Activated naive CD8-positive, alpha-beta T cell treated with anti-CD3 and anti-CD28 coated beads, Interleukin-2, amount 10 ng/mL, durations not matched to agents 7 days and 5 days (primary cell): ENCODE measurements around the gene BRPF3. TPM values are rescaled to one million over a fixed set of nuclear protein-coding genes. Genes with fewer than 3 reads are reported as not detected.

Experiments used
- ATAC-seq: fragments of 150-1000 bp; cut with Tn5 transposase; one replicate; pipeline ENCODE4 v1.10.0; 2021; ENCODE audit warnings: low read depth, moderate library complexity
- POLR2A ChIA-PET: fragments of 350-600 bp; sonication (Branson Sonifier 250); formaldehyde crosslinking; loops from one replicate; lab custom pipeline; 2021; ENCODE audit warnings: antibody characterized with exemption; lab: Charles Lee
- DNase-seq: peaks from one replicate; pipeline ENCODE4 v3.0.0; 2021
- H3K27ac Mint-ChIP-seq: one replicate; pipeline ENCODE4 v1.8.0; 2022; ENCODE audit warnings: mild to moderate bottlenecking, mixed read lengths
- H3K27me3 Mint-ChIP-seq: one replicate; pipeline ENCODE4 v1.8.0; 2022; ENCODE audit warnings: mild to moderate bottlenecking, moderate library complexity, mixed read lengths
- H3K36me3 Mint-ChIP-seq: one replicate; pipeline ENCODE4 v1.8.0; 2021; ENCODE audit warnings: mild to moderate bottlenecking, mixed read lengths
- H3K4me1 Mint-ChIP-seq: one replicate; pipeline ENCODE4 v1.8.0; 2021; ENCODE audit warnings: mixed read lengths
- H3K4me3 Mint-ChIP-seq: one replicate; pipeline ENCODE4 v1.8.0; 2022; ENCODE audit warnings: mild to moderate bottlenecking, moderate library complexity, mixed read lengths
- H3K9me3 Mint-ChIP-seq: one replicate; pipeline ENCODE4 v1.8.0; 2021; ENCODE audit warnings: mixed read lengths
- total RNA-seq, 2 experiments: library from RNA; stranded (reverse); gene quantifications; one replicate each; pipeline ENCODE4 v1.2.3, GENCODE V29; 2021

BRPF3 gene
- total RNA-seq, 2 experiments from 2014 or later: 23.7 to 25.4 TPM

DNA sequence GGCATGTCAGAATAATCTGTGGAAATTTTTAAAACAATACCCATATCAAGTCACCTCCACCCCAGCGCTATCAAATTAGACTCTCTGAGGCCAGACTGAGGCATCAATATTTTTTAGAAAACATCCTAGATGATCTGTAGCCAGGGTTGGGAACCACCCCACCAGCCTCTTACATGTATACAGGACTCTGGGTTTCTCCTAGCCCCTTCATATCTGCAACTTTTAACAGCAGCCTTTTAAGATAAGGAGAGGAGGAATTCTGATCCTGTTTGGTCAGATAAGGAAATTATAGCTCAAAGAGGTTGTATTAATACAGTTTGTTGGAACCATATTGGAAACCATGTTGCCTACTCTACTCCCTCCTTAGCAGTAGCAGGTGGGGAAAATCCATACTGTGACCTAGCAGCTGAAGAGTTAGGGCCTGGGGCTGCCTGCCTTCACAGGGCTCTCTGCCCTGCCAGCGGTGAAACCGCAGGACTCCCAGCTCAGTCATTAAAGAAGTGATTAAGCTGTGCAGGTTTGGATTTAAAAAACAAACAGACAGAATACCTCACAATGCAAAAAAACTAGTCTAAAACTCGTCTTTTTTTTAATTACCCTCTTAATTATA lies 30.0 kb downstream of the BRPF3 start:
- Mint-ChIP-seq H3K4me3 (no peak overlapping the region), H3K27me3 (no peaks in the 10 kb centered on the region), H3K4me1 (peaks cover 7% of the 10 kb centered on the region), H3K36me3 (peaks cover 16% of the 10 kb centered on the region), H3K27ac (no peak overlapping the region), H3K9me3 (no peaks in the 10 kb centered on the region)
- POLR2A ChIA-PET: no interaction called here
- no peak for ATAC-seq
- DNase-seq: no peak

DNA sequence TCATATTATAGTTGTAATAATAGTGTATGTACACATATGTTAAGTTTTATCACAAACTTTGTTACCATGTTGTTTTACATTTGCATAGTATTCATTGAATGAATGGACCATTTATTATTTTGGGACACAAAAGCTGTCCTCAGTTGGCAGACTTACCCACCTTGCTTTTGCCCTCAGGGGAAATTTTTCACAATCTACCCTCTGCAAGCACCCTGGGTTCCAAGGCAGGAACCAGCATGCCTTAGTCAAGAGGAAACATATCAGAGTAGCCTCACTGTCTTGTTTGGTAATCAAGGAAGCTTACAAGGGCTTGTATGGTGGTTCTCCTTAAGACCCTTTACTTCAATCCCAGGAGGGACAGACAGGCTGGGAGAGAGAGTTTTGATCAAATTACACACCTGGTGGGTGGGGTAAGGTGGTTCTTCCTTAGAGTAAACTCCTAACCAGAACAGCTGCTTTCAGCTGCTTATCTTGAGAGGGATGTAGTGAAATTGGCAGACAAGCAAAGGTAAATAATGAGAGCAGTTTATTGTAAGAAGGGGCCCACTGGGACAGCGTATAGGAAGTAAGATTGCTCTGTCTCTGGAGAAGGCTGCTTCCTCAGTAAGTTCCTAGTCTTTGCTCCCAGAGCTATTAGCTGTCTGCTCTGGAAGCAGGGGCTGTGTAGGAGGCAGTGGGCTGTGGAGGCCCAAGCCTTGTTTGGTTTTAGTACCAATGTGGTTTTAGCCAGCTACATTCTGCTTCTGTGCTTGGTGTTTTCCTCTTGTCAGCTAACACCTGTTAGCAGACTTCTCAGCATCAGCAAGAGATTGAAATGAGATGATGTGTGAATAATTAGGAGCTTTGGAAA lies 31.1 kb downstream of the BRPF3 start:
- H3K4me3 Mint-ChIP-seq: no peak overlapping the region
- POLR2A ChIA-PET: no interaction called here
- H3K4me1 Mint-ChIP-seq: peaks cover 9% of the 10 kb centered on the region
- ATAC-seq (no peak), DNase-seq (no peak)
- H3K9me3 Mint-ChIP-seq: no peaks in the 10 kb centered on the region
- H3K27ac Mint-ChIP-seq: no peak overlapping the region
- H3K36me3 Mint-ChIP-seq: peaks cover 13% of the 10 kb centered on the region
- no peaks in the 10 kb centered on the region for H3K27me3 Mint-ChIP-seq

DNA sequence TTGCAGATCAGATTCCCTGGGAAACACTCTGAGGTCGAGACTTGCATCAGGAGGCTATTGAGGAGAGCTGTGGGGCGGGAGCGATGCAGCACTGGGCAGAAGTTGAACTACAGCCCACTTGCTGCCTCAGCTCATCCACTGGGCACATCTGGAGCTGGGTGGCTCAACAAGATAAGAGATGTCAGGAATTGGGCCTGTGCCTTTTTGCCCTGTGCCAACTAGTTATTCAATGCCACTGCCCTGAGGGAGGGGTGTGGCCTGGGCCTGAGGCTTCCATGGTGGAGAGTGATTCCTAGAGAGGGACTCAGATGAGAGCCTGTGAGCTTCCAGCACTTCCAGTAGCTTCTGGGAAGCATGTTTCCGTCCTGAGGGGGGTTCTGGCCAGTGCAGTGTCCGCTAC lies 32.7 kb downstream of the BRPF3 start:
- peaks cover 8% of the 10 kb centered on the region for H3K36me3 Mint-ChIP-seq
- peaks cover 9% of the 10 kb centered on the region for H3K4me1 Mint-ChIP-seq
- no peaks in the 10 kb centered on the region for H3K9me3 Mint-ChIP-seq
- POLR2A ChIA-PET: no interaction called here
- no peak overlapping the region for H3K27ac Mint-ChIP-seq
- no peak for ATAC-seq
- no peaks in the 10 kb centered on the region for H3K27me3 Mint-ChIP-seq
- no peak overlapping the region for H3K4me3 Mint-ChIP-seq
- no peak for DNase-seq

DNA sequence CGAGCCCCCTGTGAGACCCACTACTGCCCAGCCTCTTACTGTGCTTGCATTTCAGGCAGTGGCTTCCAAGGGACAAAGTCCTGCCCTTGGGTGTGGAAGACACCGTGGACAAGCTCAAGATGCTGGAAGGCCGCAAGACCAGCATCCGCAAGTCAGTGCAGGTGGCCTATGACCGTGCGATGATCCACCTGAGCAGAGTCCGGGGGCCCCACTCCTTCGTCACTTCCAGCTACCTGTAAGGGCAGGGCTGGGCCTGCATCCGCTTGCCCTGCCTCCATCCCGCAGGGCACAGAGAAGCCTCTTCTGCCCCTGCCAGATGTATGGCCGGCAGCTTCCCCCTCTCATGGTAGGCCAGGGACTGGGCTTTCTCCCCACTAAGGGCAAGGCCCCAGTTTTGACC lies 33.8 kb downstream of the BRPF3 start:
- peaks cover 5% of the 10 kb centered on the region for H3K36me3 Mint-ChIP-seq
- no peaks in the 10 kb centered on the region for H3K27me3 Mint-ChIP-seq

DNA sequence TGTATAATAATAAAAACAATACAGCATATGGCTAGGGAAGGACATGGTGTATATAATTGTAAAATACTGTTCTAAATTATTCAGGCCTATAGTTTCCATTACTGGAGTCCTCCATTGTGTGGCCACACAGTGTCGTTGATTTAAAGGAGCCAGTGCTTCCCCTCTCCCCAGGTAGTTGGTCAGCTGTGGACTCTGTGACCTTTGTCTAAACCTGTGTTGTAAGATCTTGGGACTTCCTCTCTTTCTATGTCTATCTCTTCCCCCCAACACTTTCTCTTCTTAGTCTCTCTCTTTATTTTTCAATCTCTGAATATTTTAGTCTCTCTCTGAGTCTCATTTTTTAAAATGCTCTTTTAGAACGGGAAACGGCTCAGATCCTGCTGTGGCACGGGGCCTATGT lies 35.6 kb downstream of the BRPF3 start:
- DNase-seq: no peak
- H3K36me3 Mint-ChIP-seq: peaks cover 3% of the 10 kb centered on the region
- H3K9me3 Mint-ChIP-seq: no peaks in the 10 kb centered on the region
- H3K27me3 Mint-ChIP-seq: no peaks in the 10 kb centered on the region
- ATAC-seq: no peak
- POLR2A ChIA-PET: no interaction called here
- no peak overlapping the region for H3K27ac Mint-ChIP-seq
- peaks cover 19% of the 10 kb centered on the region for H3K4me1 Mint-ChIP-seq
- no peak overlapping the region for H3K4me3 Mint-ChIP-seq

More for the DNA sequence above, 33.8 kb downstream of the BRPF3 start:
- Mint-ChIP-seq H3K27ac (peak overlapping the region; percentile 57), H3K4me3 (no peak overlapping the region), H3K4me1 (peaks cover 17% of the 10 kb centered on the region), H3K9me3 (no peaks in the 10 kb centered on the region)
- POLR2A ChIA-PET: no interaction called here
- ATAC-seq (no peak), DNase-seq (no peak)

DNA sequence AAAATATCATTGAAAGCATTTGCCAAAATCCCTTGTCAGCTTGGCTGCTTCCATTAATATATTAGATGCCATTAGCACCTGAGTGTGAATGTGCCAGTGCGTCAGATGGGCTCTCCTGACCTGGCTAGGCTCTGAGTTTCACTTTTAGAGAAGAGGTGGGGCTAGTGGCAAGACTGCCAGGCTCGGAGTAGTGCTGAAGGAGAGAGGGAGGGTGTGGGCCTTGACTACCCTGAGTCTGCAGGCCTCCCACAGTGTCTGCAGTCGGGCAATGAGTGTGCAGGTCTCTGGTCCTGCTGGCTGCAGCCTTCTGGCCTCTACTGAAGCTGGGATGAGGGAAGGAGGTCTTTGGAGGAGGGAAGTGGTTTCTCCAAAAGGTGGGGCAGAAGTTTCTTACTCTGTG lies 38.8 kb downstream of the BRPF3 start:
- Mint-ChIP-seq H3K9me3 (no peaks in the 10 kb centered on the region), H3K4me1 (peaks cover 12% of the 10 kb centered on the region), H3K36me3 (peaks cover 3% of the 10 kb centered on the region), H3K27me3 (no peaks in the 10 kb centered on the region), H3K4me3 (no peak overlapping the region), H3K27ac (peak overlapping the region; percentile 14)
- POLR2A ChIA-PET: no interaction called here
- ATAC-seq (peak; percentile 42), DNase-seq (no peak)

DNA sequence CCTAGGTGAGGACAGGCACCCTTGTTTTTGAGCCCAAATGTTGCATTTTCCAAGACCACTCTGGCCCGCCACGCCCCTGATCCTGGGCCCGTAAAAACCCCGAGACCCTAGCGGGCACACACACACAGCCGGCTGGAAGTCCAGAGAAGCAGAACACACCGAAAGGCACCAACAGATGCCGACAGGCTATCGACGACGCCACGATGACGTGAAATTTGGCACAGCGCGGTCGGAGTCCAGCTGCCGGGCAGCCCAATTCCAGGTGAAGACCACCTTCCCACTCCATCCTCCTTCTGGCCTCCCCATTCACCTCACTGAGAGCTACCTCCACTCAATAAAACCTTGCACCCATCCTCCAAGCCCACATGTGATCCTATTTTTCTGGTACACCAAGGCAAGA lies 39.3 kb downstream of the BRPF3 start:
- Mint-ChIP-seq H3K9me3 (no peaks in the 10 kb centered on the region), H3K27me3 (no peaks in the 10 kb centered on the region), H3K27ac (no peak overlapping the region), H3K36me3 (peaks cover 2% of the 10 kb centered on the region), H3K4me1 (peaks cover 12% of the 10 kb centered on the region), H3K4me3 (no peak overlapping the region)
- no peak for DNase-seq
- POLR2A ChIA-PET: no interaction called here
- no peak for ATAC-seq

DNA sequence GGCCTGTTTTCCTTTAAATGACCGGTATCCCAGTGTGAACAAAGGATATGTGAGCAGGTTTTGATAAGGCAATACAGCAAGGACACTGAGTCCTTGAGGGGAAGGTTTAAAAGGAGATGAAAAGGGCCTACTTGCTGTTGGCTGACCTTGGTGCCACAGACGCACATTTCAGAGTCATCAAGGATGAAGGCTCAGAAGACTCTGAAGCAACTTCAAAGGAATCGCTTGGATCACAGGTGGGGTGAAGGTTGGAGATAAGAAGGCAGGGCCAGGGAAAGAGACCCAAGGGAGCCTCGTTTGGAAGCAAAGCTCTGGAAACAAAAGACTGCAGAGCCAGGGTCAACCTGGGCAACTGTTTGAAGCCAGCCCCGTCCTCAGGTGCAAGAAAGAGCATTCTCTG lies 43.2 kb downstream of the BRPF3 start:
- no peaks in the 10 kb centered on the region for H3K9me3 Mint-ChIP-seq
- H3K4me1 Mint-ChIP-seq: peaks cover 17% of the 10 kb centered on the region
- ATAC-seq (no peak), DNase-seq (no peak)
- no peak overlapping the region for H3K27ac Mint-ChIP-seq
- H3K4me3 Mint-ChIP-seq: no peak overlapping the region
- POLR2A ChIA-PET: no interaction called here
- no peaks in the 10 kb centered on the region for H3K36me3 Mint-ChIP-seq
- peaks cover 5% of the 10 kb centered on the region for H3K27me3 Mint-ChIP-seq

DNA sequence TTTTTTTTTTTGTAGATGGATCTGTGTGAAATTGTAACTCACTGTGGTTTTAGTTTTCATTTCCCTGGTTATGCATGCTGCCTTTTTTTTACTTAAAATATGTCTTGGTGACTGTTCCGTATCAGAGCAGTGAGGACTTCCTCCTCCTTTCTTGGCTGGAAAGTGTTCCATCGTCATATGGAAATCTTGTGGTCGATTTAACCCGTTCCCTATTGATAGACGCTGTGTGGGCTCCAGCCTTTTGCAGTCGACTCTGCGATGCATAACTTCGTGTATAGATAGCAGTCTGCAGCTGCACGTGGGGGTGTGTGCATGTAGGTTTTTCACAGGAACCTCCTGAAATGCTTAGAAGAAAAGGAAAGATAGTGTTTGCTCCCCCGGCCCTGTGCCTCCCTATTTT lies 45.2 kb downstream of the BRPF3 start:
- H3K4me1 Mint-ChIP-seq: peaks cover 13% of the 10 kb centered on the region
- no peaks in the 10 kb centered on the region for H3K9me3 Mint-ChIP-seq
- no peak for ATAC-seq
- H3K4me3 Mint-ChIP-seq: peak overlapping the region; percentile 41
- DNase-seq: no peak
- H3K27ac Mint-ChIP-seq: no peak overlapping the region
- POLR2A ChIA-PET: no interaction called here
- no peaks in the 10 kb centered on the region for H3K36me3 Mint-ChIP-seq
- H3K27me3 Mint-ChIP-seq: peaks cover 5% of the 10 kb centered on the region

DNA sequence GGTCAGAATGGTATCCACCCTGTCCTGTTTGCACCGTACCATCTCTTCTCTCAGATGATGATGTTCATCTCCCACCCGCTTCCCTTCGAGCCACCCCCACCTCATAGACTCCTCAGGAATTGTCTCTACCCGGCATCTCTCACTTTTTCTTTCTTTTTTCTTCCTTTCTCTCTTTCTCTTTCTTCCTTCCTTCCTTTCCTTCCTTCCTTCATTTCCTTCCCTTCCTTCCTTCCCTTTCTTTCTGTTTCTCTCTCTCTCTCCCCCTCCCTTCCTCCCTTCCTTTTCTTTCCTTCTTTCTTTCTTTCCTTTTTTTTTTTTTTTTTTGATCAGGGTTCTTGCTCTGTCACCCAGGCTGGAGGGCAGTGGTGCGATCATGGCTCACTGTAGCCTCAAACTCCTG lies 45.6 kb downstream of the BRPF3 start:
- Mint-ChIP-seq H3K36me3 (no peaks in the 10 kb centered on the region), H3K4me3 (peak overlapping the region; percentile 41)
- POLR2A ChIA-PET: no interaction called here

DNA sequence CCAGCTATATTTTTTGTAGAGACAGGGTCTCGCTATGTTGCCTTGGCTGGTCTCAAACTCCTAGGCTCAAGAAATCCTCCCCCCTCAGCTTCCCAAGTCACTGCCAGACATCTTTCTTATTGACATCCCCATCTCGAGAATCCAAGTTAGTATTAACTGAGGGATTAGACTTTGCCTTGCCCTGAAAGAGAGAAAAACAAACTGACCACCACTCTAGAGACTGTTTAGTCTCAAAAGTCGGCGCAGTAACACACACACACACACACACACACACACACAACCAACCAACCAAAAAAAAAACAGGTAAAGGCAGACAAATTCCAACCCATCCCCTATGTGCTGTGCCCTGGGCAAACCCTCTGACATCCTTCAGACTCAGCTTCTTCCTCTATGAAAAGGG lies 46.1 kb downstream of the BRPF3 start:
- DNase-seq (no peak), ATAC-seq (no peak)
- peaks cover 13% of the 10 kb centered on the region for H3K4me1 Mint-ChIP-seq
- H3K4me3 Mint-ChIP-seq: no peak overlapping the region
- no peak overlapping the region for H3K27ac Mint-ChIP-seq
- H3K9me3 Mint-ChIP-seq: no peaks in the 10 kb centered on the region
- POLR2A ChIA-PET: interaction anchor here (0.8 kb wide), 1 partner anchor 11 kb away, joined by 4 read pairs; no protein-coding TSS in a partner anchor
- H3K27me3 Mint-ChIP-seq: peaks cover 10% of the 10 kb centered on the region
- no peaks in the 10 kb centered on the region for H3K36me3 Mint-ChIP-seq

More for the DNA sequence above, 45.6 kb downstream of the BRPF3 start:
- Mint-ChIP-seq H3K27me3 (peaks cover 7% of the 10 kb centered on the region), H3K4me1 (peaks cover 13% of the 10 kb centered on the region), H3K9me3 (no peaks in the 10 kb centered on the region), H3K27ac (no peak overlapping the region)
- no peak for DNase-seq
- ATAC-seq: no peak

DNA sequence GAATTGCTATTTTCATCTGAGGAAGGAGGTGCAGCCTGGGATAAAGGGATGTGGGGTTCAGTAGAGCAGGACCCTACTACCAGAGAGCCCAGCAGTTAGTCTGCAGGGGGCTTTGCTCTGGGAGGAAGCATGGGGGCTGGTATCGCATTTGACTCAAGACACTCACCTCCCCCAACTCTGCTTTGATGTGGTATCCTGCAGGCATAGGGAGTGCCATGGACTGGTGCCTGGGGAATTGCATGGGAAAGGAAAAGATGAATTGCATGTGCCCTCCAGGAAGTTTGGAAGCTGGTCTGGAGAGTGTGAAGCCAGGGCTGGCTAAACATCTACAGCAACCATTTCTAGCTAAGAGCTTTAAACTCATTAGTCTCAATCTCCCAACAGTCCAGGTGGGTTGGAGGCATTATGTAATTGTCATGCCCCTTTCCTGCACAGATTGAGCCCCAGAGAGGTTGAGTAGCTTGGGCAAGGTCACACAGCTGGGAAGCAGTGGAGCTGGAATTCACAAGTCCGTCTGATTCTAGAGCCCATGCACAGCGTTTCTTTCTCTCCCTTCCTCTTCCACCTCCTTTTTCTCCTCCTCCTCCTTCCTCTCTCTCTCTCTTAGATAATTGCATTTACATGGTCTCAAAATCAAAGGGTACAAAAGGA lies 47.1 kb downstream of the BRPF3 start:
- H3K4me3 Mint-ChIP-seq: no peak overlapping the region
- no peak overlapping the region for H3K27ac Mint-ChIP-seq
- peaks cover 13% of the 10 kb centered on the region for H3K4me1 Mint-ChIP-seq
- DNase-seq: no peak
- H3K9me3 Mint-ChIP-seq: no peaks in the 10 kb centered on the region
- POLR2A ChIA-PET: interaction anchor here (0.8 kb wide), 1 partner anchor 10 kb away, joined by 4 read pairs; no protein-coding TSS in a partner anchor
- no peaks in the 10 kb centered on the region for H3K36me3 Mint-ChIP-seq
- H3K27me3 Mint-ChIP-seq: peaks cover 10% of the 10 kb centered on the region
- no peak for ATAC-seq

DNA sequence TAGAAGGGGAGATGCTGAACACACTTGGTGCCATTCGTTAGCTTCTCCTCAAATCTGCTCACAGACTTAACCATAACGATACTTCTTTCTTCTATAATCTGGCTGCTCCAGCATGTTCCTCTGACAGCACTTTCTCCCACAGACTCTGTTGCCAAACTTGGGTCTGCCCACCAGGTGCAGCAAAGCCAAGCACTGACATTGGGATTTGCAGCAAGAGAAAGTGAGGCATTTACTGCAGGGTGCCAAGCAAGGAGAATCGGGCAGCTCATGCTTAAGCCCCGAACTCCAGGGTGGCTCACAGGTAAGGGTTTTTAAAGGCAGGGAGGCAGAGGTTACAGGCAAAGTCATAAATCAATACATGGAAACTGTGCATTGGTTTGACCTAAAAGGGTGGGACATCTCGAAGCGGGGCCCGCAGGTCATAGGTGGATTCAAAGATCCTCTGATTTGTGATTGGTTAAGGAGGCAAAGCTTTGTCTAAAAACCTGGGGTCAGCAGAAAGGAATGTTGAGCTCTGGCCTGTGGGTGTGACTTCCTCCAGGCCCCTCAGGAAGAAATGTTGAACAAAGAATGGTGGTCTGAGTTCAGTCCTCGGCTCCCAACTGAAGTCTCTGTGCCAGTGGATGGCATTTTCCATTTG lies 48.2 kb downstream of the BRPF3 start:
- peaks cover 13% of the 10 kb centered on the region for H3K4me1 Mint-ChIP-seq
- POLR2A ChIA-PET: interaction anchor here (0.8 kb wide), 1 partner anchor 42 kb away, joined by 3 read pairs; no protein-coding TSS in a partner anchor
- no peak for ATAC-seq

More for the DNA sequence above, 48.2 kb downstream of the BRPF3 start:
- Mint-ChIP-seq H3K27me3 (peaks cover 10% of the 10 kb centered on the region), H3K27ac (no peak overlapping the region), H3K9me3 (no peaks in the 10 kb centered on the region), H3K4me3 (no peak overlapping the region), H3K36me3 (no peaks in the 10 kb centered on the region)
- no peak for DNase-seq
